DOHH2 (cell line): Measurements from ENCODE around the gene PDGFRA.

Experiments
- H3F3A ChIP-seq: fragments of 200-600 bp; sonication (generic), shearing (Covaris generic); 2 replicates; pipeline ENCODE4 v1.6.0; 2016; ENCODE audit warnings: antibody characterized with exemption, mild to moderate bottlenecking; ENCODE audit not compliant: control insufficient read depth, insufficient read depth
- H3K27ac ChIP-seq: fragments of 200-600 bp; sonication (generic); 2 replicates; pipeline ENCODE4 v1.5.1; 2014; ENCODE audit warnings: low read depth, mild to moderate bottlenecking, low read length, moderate library complexity
- H3K27me3 ChIP-seq: fragments of 200-600 bp; sonication (generic); 2 replicates; pipeline ENCODE4 v1.6.1; 2014; ENCODE audit warnings: mild to moderate bottlenecking, low read length, mixed read lengths; ENCODE audit not compliant: control insufficient read depth
- H3K36me3 ChIP-seq: fragments of 200-600 bp; sonication (generic); 2 replicates; pipeline ENCODE4 v1.6.1; 2014; ENCODE audit warnings: mild to moderate bottlenecking, low read length, moderate library complexity, mixed read lengths; ENCODE audit not compliant: control insufficient read depth
- H3K4me1 ChIP-seq: fragments of 200-600 bp; sonication (generic); 2 replicates; pipeline ENCODE4 v1.6.1; 2014; ENCODE audit warnings: mild to moderate bottlenecking, low read length, mixed read lengths; ENCODE audit not compliant: control insufficient read depth
- H3K4me2 ChIP-seq: fragments of 200-600 bp; sonication (generic); 2 replicates; pipeline ENCODE4 v1.6.0; 2014; ENCODE audit warnings: mild to moderate bottlenecking, low read length, moderate library complexity
- H3K4me3 ChIP-seq: fragments of 200-600 bp; sonication (generic); 2 replicates; pipeline ENCODE4 v1.5.1; 2014; ENCODE audit warnings: mild to moderate bottlenecking, low read length, mixed read lengths
- H3K79me2 ChIP-seq: fragments of 200-600 bp; sonication (generic); 2 replicates; pipeline ENCODE4 v1.6.1; 2014; ENCODE audit warnings: mild to moderate bottlenecking, low read length, mixed read lengths; ENCODE audit not compliant: control insufficient read depth
- H3K9me2 ChIP-seq: fragments of 200-600 bp; sonication (generic); replicated peaks from 2 replicates; pipeline ENCODE4 v1.6.1; 2014; ENCODE audit warnings: mild to moderate bottlenecking, low read length, mixed read lengths; ENCODE audit not compliant: control insufficient read depth
- H3K9me3 ChIP-seq: fragments of 200-600 bp; sonication (generic); 2 replicates; pipeline ENCODE4 v1.6.1; 2014; ENCODE audit warnings: antibody characterized with exemption, low read length, mixed read lengths; ENCODE audit not compliant: control insufficient read depth, insufficient read depth
- H4K20me1 ChIP-seq: fragments of 200-600 bp; sonication (generic); 2 replicates; pipeline ENCODE4 v1.6.0; 2014; ENCODE audit warnings: low read depth, mild to moderate bottlenecking, antibody characterized with exemption, low read length, moderate library complexity; ENCODE audit not compliant: control insufficient read depth, insufficient read depth
- CTCF ChIP-seq: fragments of 200-600 bp; sonication (generic); IDR thresholded peaks from one replicate; pipeline ENCODE4 v1.5.1; 2014; ENCODE audit warnings: antibody characterized with exemption, mild to moderate bottlenecking, low read depth, low read length; ENCODE audit not compliant: poor library complexity, severe bottlenecking
- EZH2phosphoT487 ChIP-seq: fragments of 200-600 bp; sonication (generic); IDR thresholded peaks from 2 replicates; pipeline ENCODE4 v1.6.1; 2017; ENCODE audit warnings: borderline replicate concordance, mild to moderate bottlenecking, antibody characterized with exemption, low read length, moderate library complexity, mixed read lengths

The PDGFRA gene

GRCh38 chr4:54228961-54229501 lies at the start of gene PDGFRA:
Gene PDGFRA (plus strand): TSS chr4:54229293. CDS start chr4:54258769, 29,476 bp downstream.
- H3K27me3 ChIP-seq: peaks cover 62% of the 10 kb centered on the region

GRCh38 chr4:54184581-54184980 lies 44.5 kb upstream of the PDGFRA start:
- TF ChIP-seq EZH2phosphoT487 (no peak), CTCF (no peak)
- Histone ChIP-seq H3K4me1 (peaks cover 41% of the 10 kb centered on the region), H3K27ac (peak overlapping the region; percentile 93), H3K79me2 (no peaks in the 10 kb centered on the region), H3K9me2 (no peaks in the 10 kb centered on the region), H3K27me3 (no peaks in the 10 kb centered on the region), H4K20me1 (no peaks in the 10 kb centered on the region), H3K36me3 (no peaks in the 10 kb centered on the region), H3K4me2 (peak overlapping the region; percentile 71), H3K9me3 (no peaks in the 10 kb centered on the region), H3K4me3 (peak overlapping the region; percentile 59), H3F3A (peaks cover 11% of the 10 kb centered on the region)

More at GRCh38 chr4:54228961-54229501, at the start of gene PDGFRA:
- Histone ChIP-seq H3F3A (no peaks in the 10 kb centered on the region), H3K4me3 (peak within 1 kb of the TSS; percentile 74), H3K4me1 (peaks cover 26% of the 10 kb centered on the region), H3K9me3 (no peaks in the 10 kb centered on the region), H3K4me2 (peak within 1 kb of the TSS; percentile 89), H3K27ac (no peak within 1 kb of the TSS), H3K9me2 (no peaks in the 10 kb centered on the region), H3K36me3 (no peaks in the 10 kb centered on the region), H4K20me1 (no peaks in the 10 kb centered on the region), H3K79me2 (no peaks in the 10 kb centered on the region)
- TF ChIP-seq CTCF (no peak), EZH2phosphoT487 (no peak)

GRCh38 chr4:54185044-54185780 lies 43.9 kb upstream of the PDGFRA start:
- Histone ChIP-seq H3K4me2 (peak overlapping the region; percentile 71), H4K20me1 (no peaks in the 10 kb centered on the region), H3K4me3 (peak overlapping the region; percentile 59), H3K27me3 (no peaks in the 10 kb centered on the region), H3K79me2 (no peaks in the 10 kb centered on the region), H3K36me3 (no peaks in the 10 kb centered on the region), H3K27ac (peak overlapping the region; percentile 93), H3F3A (peaks cover 11% of the 10 kb centered on the region), H3K9me2 (no peaks in the 10 kb centered on the region), H3K9me3 (no peaks in the 10 kb centered on the region), H3K4me1 (peaks cover 41% of the 10 kb centered on the region)
- TF ChIP-seq CTCF (peak; percentile 30), EZH2phosphoT487 (no peak)
